Coronary artery (tissue), 2 donors: ENCODE measurements around the gene GPC6.

Source experiments
- DNase-seq: peaks from one replicate; pipeline ENCODE4 v3.0.0-alpha.2; 2017; ENCODE audit warnings: low spot score
- H3K27ac ChIP-seq, 2 donors: fragments of 200-600 bp; sonication (generic); one replicate each; pipeline ENCODE4 v1.5.1; 2016 to 2019
- H3K4me3 ChIP-seq: fragments of 200-600 bp; sonication (generic); 2 replicates; pipeline ENCODE4 v1.5.1; 2016; ENCODE audit warnings: mild to moderate bottlenecking, moderate library complexity
- TF ChIP-seq, protein P1 (sequence below): fragments of 200-600 bp; sonication (generic); IDR thresholded peaks from one replicate; pipeline ENCODE4 v1.5.1; 2019; ENCODE audit warnings: antibody characterized with exemption

GPC6 gene

DNA sequence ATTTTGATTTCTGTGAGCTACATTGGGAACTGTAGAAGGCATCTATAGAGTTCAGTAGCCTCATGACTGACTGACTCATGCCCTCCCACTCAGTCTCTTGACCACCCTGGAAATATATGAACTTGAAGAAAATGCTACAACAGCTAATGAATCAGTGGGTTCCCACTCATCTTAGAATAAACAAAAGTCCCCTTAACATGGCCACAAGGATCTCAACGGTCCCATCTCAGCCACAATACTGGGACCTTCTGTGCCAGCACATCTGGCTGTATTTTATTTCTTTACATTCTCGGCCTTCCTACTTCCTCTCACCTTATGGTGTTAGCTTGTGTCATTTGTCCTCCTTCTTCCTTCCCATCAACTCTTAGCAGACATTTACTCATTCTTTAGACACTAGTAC lies 633.1 kb downstream of the GPC6 start:
- H3K4me3 ChIP-seq = no peak overlapping the region
- H3K27ac ChIP-seq = no peak overlapping the region
- TF ChIP-seq, protein P1, sequence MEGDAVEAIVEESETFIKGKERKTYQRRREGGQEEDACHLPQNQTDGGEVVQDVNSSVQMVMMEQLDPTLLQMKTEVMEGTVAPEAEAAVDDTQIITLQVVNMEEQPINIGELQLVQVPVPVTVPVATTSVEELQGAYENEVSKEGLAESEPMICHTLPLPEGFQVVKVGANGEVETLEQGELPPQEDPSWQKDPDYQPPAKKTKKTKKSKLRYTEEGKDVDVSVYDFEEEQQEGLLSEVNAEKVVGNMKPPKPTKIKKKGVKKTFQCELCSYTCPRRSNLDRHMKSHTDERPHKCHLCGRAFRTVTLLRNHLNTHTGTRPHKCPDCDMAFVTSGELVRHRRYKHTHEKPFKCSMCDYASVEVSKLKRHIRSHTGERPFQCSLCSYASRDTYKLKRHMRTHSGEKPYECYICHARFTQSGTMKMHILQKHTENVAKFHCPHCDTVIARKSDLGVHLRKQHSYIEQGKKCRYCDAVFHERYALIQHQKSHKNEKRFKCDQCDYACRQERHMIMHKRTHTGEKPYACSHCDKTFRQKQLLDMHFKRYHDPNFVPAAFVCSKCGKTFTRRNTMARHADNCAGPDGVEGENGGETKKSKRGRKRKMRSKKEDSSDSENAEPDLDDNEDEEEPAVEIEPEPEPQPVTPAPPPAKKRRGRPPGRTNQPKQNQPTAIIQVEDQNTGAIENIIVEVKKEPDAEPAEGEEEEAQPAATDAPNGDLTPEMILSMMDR = no peak
- no peak for DNase-seq

DNA sequence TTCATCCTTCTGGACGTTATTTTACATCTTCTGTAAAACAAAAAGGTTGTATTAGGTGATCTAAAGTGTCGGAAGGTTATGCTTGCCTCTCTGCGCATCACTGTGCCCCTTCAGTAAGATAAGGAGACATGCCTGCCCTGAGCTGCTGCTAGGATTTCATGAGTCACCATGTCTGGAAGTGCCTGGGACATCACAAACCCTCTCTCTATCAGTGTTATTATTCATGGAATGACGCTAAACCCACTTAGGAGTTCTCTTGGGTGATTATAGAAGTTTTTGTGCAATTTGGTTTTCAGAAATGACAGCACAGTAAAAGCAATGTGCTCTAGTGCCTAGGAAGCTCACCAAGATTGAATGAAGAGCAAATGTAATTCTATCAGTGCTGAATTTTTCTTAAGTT lies 635.2 kb downstream of the GPC6 start:
- Histone ChIP-seq H3K27ac (peak overlapping the region in 1 of 2 donors; percentile 35), H3K4me3 (peak overlapping the region; percentile 9)
- DNase-seq = no peak
- TF ChIP-seq, protein P1 = no peak

DNA sequence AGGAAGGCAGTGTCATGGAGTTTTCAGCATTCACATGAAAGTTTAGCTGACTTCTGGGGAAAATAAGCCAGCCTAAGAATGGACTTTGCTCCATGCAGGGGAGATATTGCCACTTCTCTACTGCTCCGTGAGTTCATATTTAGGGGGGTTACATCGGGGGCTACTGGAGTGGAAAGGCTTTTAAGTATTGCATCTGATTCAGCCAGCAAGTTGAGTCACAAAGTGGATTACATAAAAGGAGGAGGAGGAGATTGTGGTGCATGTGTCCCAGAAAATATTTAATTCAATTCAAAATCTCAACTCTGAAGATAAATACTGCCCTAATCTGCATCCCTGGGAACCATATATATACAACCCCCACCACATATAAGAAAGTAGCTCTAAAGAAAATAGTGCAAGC lies 635.7 kb downstream of the GPC6 start:
- no peak for DNase-seq
- Histone ChIP-seq H3K27ac (peak overlapping the region in 1 of 2 donors; percentile 35), H3K4me3 (peak overlapping the region; percentile 9)
- TF ChIP-seq, protein P1 = no peak

DNA sequence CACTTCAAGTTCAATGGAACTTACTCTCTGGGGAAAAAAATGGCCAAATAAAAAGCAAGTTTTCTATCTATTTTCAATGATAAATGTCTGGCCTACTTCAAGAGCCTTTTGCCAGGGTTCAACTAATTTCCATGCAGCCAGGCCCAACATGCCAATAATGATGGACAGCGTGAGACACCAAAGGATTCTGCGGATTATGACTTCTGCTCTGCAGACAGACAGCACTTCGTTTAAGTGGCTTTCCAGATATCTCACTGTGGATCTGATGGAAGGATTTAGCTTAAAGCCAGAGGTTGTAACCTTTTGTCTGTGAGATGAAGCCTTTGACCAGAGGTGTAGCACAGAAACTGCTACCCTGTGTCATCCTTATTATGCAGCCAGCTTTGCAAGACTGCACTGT lies 638.6 kb downstream of the GPC6 start:
- no peak for DNase-seq
- Histone ChIP-seq H3K4me3 (no peak overlapping the region), H3K27ac (no peak overlapping the region)
- TF ChIP-seq, protein P1 = no peak

DNA sequence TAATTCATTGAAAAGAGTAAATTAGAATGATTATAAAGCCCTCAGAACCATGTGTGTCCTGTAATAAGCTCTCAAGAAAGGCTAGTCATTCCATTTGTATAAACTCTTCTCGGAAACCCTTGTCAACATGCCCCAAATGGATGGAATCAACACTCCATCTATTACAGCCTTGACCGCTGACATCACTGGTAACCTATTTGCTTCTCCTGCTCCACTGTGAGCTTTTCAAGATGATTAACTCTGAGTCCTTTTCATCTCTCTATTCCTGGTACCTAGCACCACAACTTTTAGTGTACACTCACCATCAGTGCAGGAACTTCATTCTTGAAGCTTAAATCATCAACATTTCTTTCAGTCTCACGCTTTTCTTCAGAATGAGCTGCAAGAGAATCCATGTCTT lies 640.9 kb downstream of the GPC6 start:
- DNase-seq = no peak
- Histone ChIP-seq H3K4me3 (no peak overlapping the region), H3K27ac (no peak overlapping the region)
- TF ChIP-seq, protein P1 = no peak

DNA sequence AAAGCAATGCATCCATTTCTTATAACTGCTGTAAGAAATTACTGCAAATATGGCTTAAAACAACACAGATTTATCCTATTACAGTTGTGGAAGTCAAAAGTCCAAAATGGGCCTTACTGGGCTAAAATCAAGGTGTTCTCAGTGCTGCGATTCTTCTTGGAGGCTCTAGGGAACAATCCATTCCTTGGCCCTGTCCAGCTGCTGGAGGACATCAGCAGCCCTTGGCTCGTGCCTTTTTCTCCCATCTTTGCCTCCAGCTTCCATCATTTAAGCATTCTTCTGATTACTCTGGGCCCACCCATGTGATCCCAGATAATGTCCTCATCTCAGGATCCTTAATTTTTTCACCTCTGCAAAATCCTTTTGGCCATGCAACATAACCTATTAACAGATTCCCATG lies 645.8 kb downstream of the GPC6 start:
- TF ChIP-seq, protein P1 = no peak

DNA sequence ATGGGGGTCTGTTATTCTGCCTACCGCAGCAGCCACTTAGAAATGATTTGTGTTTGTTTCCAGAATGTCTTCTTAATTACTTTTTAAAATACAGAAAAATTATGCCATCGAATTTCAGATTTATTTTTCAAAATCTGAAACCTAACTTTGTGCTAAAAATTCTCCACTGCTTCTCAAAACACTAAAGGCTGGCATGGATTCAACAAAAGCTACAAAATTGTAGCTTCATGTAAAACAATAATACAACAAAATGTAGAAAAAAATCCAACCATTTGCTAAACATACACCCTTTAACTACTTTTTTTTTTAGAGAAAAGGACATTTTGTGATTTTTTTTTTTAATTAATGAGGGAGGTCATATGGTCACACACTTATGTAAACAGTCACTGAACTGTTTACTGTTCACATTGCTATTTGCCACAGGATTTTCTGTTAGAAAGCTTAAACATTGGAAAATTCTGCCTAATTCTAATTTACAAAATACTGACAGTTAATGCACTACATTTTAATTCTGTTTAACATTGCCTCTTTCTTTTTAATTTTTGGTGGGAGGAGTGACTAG lies 646.3 kb downstream of the GPC6 start:
- DNase-seq = no peak
- TF ChIP-seq, protein P1 = no peak
- Histone ChIP-seq H3K27ac (no peak overlapping the region), H3K4me3 (no peak overlapping the region)

More for the DNA sequence above, 645.8 kb downstream of the GPC6 start:
- DNase-seq = no peak
- H3K27ac ChIP-seq = no peak overlapping the region
- no peak overlapping the region for H3K4me3 ChIP-seq
